H1 (cell line): ENCODE measurements around the gene SCAF11.

Source experiments
- CBX8 ChIP-seq: fragments of 300-800, 300-1000 bp; sonication (generic); IDR thresholded peaks from 2 replicates; pipeline ENCODE4 v1.7.1; 2016; ENCODE audit warnings: low read depth, low read length, borderline replicate concordance
- CEBPB ChIP-seq: IDR thresholded peaks from 2 replicates; pipeline ENCODE4 v1.6.1; 2012; ENCODE audit warnings: low read depth, low read length
- CHD2 ChIP-seq: IDR thresholded peaks from 2 replicates; pipeline ENCODE4 v1.6.1; 2012; ENCODE audit warnings: low read length, improper control_type of control experiment
- EP300 ChIP-seq, 2 experiments: IDR thresholded peaks; 1 replicate in 1 of 2; 2 replicates in 1 of 2; pipeline ENCODE4 v1.6.1; 2011 to 2012; ENCODE audit warnings: low read depth in 2 of 2, low read length in 2 of 2, mild to moderate bottlenecking in 2 of 2, borderline replicate concordance in 1 of 2, inconsistent platforms in 1 of 2, moderate library complexity in 1 of 2
- MAFK ChIP-seq: IDR thresholded peaks from 2 replicates; pipeline ENCODE4 v1.6.1; 2012; ENCODE audit warnings: low read depth, mild to moderate bottlenecking, improper control_type of control experiment, low read length
- POLR2AphosphoS5 ChIP-seq: IDR thresholded peaks from 2 replicates; pipeline ENCODE4 v1.6.1; 2011; ENCODE audit warnings: low read depth, low read length
- SRF ChIP-seq: IDR thresholded peaks from 2 replicates; pipeline ENCODE4 v1.6.1; 2011; ENCODE audit warnings: mild to moderate bottlenecking, low read depth, low read length, moderate library complexity
- TEAD4 ChIP-seq: IDR thresholded peaks from 2 replicates; pipeline ENCODE4 v1.6.1; 2012; ENCODE audit warnings: low read depth, low read length, inconsistent platforms, mixed read lengths
- TF ChIP-seq, protein P1 (sequence below), 3 experiments: IDR thresholded peaks; 1 replicate in 2 of 3; 2 replicates in 1 of 3; pipeline versions ENCODE4 v1.5.1 to v1.6.1; 2011; ENCODE audit warnings: low read length in 3 of 3, mild to moderate bottlenecking in 3 of 3, inconsistent platforms in 2 of 3, low read depth in 1 of 3, moderate library complexity in 1 of 3; ENCODE audit not compliant: insufficient read depth in 1 of 3; ENCODE audit errors: control extremely low read depth in 1 of 3

DNA sequence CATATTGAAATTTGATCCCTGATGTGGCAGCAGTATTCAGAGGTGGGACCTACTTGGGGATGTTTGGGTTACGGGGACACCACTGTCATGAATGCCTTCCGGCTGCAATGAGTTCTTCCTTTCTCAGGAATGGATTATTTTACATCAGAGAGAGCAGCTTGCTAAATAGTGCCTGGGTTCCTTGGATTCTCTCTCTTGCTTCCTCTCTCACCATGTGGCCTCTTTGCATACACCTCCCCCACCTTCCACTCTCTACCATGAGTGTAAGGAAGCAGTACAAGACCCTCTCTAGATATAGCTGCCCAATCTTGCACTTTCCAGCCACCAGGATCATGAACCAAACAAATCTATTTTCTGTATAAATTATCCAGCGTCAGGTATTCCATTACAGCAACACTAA is 15.4 kb upstream of the SCAF11 start:
- TF ChIP-seq CHD2 = no peak
- no peak for TF ChIP-seq CBX8
- TF ChIP-seq, protein P1, sequence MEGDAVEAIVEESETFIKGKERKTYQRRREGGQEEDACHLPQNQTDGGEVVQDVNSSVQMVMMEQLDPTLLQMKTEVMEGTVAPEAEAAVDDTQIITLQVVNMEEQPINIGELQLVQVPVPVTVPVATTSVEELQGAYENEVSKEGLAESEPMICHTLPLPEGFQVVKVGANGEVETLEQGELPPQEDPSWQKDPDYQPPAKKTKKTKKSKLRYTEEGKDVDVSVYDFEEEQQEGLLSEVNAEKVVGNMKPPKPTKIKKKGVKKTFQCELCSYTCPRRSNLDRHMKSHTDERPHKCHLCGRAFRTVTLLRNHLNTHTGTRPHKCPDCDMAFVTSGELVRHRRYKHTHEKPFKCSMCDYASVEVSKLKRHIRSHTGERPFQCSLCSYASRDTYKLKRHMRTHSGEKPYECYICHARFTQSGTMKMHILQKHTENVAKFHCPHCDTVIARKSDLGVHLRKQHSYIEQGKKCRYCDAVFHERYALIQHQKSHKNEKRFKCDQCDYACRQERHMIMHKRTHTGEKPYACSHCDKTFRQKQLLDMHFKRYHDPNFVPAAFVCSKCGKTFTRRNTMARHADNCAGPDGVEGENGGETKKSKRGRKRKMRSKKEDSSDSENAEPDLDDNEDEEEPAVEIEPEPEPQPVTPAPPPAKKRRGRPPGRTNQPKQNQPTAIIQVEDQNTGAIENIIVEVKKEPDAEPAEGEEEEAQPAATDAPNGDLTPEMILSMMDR (IDR thresholded peaks at IDR 0.05; ENCODE audit: control extremely low read depth in 1 of 3, insufficient read depth in 1 of 3, low read depth in 1 of 3, low read length in 3 of 3) = no peak
- no peak for TF ChIP-seq EP300 (IDR thresholded peaks at IDR 0.05; ENCODE audit: borderline replicate concordance in 1 of 2, low read depth in 2 of 2, low read length in 2 of 2)
- TF ChIP-seq TEAD4 = no peak
- no peak for TF ChIP-seq SRF
- TF ChIP-seq POLR2AphosphoS5 = no peak
- TF ChIP-seq CEBPB = no peak
- no peak for TF ChIP-seq MAFK
